Hepatocyte (in vitro differentiated cells): ENCODE measurements around the gene CHMP4B.

Experiments used
- EZH2 ChIP-seq: fragments of 200-600 bp; sonication (generic); IDR thresholded peaks from 2 replicates; pipeline ENCODE4 v1.6.1; 2016; ENCODE audit warnings: antibody characterized with exemption, mild to moderate bottlenecking, borderline replicate concordance
- EZH2phosphoT487 ChIP-seq: fragments of 200-600 bp; sonication (generic); IDR thresholded peaks from one replicate; pipeline ENCODE4 v1.6.1; 2018; ENCODE audit warnings: antibody characterized with exemption, mild to moderate bottlenecking, low read depth, moderate library complexity; ENCODE audit not compliant: unreplicated experiment, severe bottlenecking
- TF ChIP-seq, protein P1 (sequence below): fragments of 200-600 bp; sonication (generic); IDR thresholded peaks from 2 replicates; pipeline ENCODE4 v1.5.1; 2016; ENCODE audit warnings: antibody characterized with exemption, mild to moderate bottlenecking; ENCODE audit not compliant: poor library complexity

- TF ChIP-seq EZH2 (no peak), EZH2phosphoT487 (no peak)
- TF ChIP-seq, protein P1, sequence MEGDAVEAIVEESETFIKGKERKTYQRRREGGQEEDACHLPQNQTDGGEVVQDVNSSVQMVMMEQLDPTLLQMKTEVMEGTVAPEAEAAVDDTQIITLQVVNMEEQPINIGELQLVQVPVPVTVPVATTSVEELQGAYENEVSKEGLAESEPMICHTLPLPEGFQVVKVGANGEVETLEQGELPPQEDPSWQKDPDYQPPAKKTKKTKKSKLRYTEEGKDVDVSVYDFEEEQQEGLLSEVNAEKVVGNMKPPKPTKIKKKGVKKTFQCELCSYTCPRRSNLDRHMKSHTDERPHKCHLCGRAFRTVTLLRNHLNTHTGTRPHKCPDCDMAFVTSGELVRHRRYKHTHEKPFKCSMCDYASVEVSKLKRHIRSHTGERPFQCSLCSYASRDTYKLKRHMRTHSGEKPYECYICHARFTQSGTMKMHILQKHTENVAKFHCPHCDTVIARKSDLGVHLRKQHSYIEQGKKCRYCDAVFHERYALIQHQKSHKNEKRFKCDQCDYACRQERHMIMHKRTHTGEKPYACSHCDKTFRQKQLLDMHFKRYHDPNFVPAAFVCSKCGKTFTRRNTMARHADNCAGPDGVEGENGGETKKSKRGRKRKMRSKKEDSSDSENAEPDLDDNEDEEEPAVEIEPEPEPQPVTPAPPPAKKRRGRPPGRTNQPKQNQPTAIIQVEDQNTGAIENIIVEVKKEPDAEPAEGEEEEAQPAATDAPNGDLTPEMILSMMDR: no peak
Measured at GRCh38 chr20:33850159-33850558, 39.0 kb downstream of the CHMP4B start.
